HepG2 (cell line): ENCODE results near the gene EIF2B1. TPM values are rescaled to one million over a fixed set of nuclear protein-coding genes. Genes with fewer than 3 reads are reported as not detected.

Source experiments
- ESRRA ChIP-seq: sonication (generic); formaldehyde crosslinking; IDR thresholded peaks from 2 replicates; pipeline ENCODE4 v1.5.1; 2020; ENCODE audit warnings: mild to moderate bottlenecking, low read depth, missing genetic modification reagents
- HMGXB4 ChIP-seq, 2 experiments: sonication (generic) in 1 of 2; formaldehyde crosslinking in 1 of 2; IDR thresholded peaks; 2 replicates each; pipeline versions ENCODE4 v1.4.0 to v1.6.1; 2018 to 2020; ENCODE audit warnings: missing genetic modification reagents in 2 of 2, borderline replicate concordance in 1 of 2, low read depth in 1 of 2, mild to moderate bottlenecking in 1 of 2, missing biosample characterization in 1 of 2
- HNRNPUL1 ChIP-seq: fragments of 200-400 bp; formaldehyde crosslinking; IDR thresholded peaks from 2 replicates; pipeline ENCODE4 v1.6.1; 2017; ENCODE audit warnings: low read depth, mild to moderate bottlenecking, low read length, moderate library complexity
- MXI1 ChIP-seq: IDR thresholded peaks from 3 replicates; pipeline ENCODE4 v1.6.1; 2012; ENCODE audit warnings: low read depth, low read length, inconsistent platforms, borderline replicate concordance
- SNAPC5 ChIP-seq: sonication (generic); formaldehyde crosslinking; IDR thresholded peaks from 2 replicates; pipeline ENCODE4 v1.8.1; 2023; ENCODE audit warnings: mild to moderate bottlenecking, missing genetic modification reagents, borderline replicate concordance
- SOX13 ChIP-seq, 3 experiments: fragments of 450-650 bp in 1 of 3; sonication (generic) in 1 of 3; formaldehyde crosslinking in 1 of 3; IDR thresholded peaks in 2 of 3; conservative IDR thresholded peaks in 1 of 3; 2 replicates each; pipeline versions ENCODE4 v1.5.0 to v1.6.1; 2016 to 2020; ENCODE audit warnings: antibody characterized with exemption in 1 of 3, mild to moderate bottlenecking in 1 of 3, missing compliant biosample characterization in 1 of 3, missing genetic modification reagents in 1 of 3, moderate library complexity in 1 of 3
- ZBTB20 ChIP-seq: sonication (generic); formaldehyde crosslinking; IDR thresholded peaks from 2 replicates; pipeline ENCODE4 v1.8.1; 2023; ENCODE audit warnings: missing genetic modification reagents, low read depth, mild to moderate bottlenecking, borderline replicate concordance
- ZFAT ChIP-seq: sonication (generic); formaldehyde crosslinking; conservative IDR thresholded peaks from 2 replicates; pipeline ENCODE4 v1.8.1; 2023; ENCODE audit warnings: missing genetic modification reagents, inconsistent platforms
- ZFP41 ChIP-seq: sonication (generic); formaldehyde crosslinking; IDR thresholded peaks from 2 replicates; pipeline ENCODE4 v1.4.0; 2020; ENCODE audit warnings: mild to moderate bottlenecking, missing genetic modification reagents, borderline replicate concordance
- ZHX1 ChIP-seq: sonication (generic); formaldehyde crosslinking; IDR thresholded peaks from 2 replicates; pipeline ENCODE4 v1.8.1; 2022; ENCODE audit warnings: low read depth, mild to moderate bottlenecking, missing genetic modification reagents
- ZNF101 ChIP-seq: sonication (generic); formaldehyde crosslinking; IDR thresholded peaks from 2 replicates; pipeline ENCODE4 v1.4.0; 2020; ENCODE audit warnings: mild to moderate bottlenecking, low read depth, missing genetic modification reagents, borderline replicate concordance
- ZNF766 ChIP-seq: sonication (generic); formaldehyde crosslinking; IDR thresholded peaks from 2 replicates; pipeline ENCODE4 v1.5.0; 2020; ENCODE audit warnings: missing genetic modification reagents, borderline replicate concordance
- ZNF773 ChIP-seq: sonication (generic); formaldehyde crosslinking; IDR thresholded peaks from 2 replicates; pipeline ENCODE4 v1.4.0; 2020; ENCODE audit warnings: missing genetic modification reagents, borderline replicate concordance
- ZNF839 ChIP-seq: sonication (generic); formaldehyde crosslinking; IDR thresholded peaks from 2 replicates; pipeline ENCODE4 v1.4.0; 2020; ENCODE audit warnings: missing genetic modification reagents, mild to moderate bottlenecking, borderline replicate concordance
- polyA plus RNA-seq, 8 experiments: library from polyadenylated mRNA; depleted of rRNA in 3 of 8; stranded (reverse) in 7 of 8; unstranded in 1 of 8; fragments of >200 nt; fragmentation: Illumina TruSeq in 4 of 8; extraction: Trizol in 4 of 8; gene quantifications; 2 replicates each; pipeline versions ENCODE4 v1.2.1 to v1.2.3, GENCODE V29; 2011 to 2016; ENCODE audit warnings: low read depth in 4 of 8, missing spikeins in 1 of 8, mixed read lengths in 1 of 8; ENCODE audit not compliant: insufficient read depth in 1 of 8
- total RNA-seq, 5 experiments: library from RNA; depleted of rRNA; stranded (reverse); fragments of >200 nt; fragmentation: Illumina TruSeq; extraction: Trizol; gene quantifications; 2 replicates each; pipeline ENCODE4 v1.2.3, GENCODE V29; 2016; ENCODE audit warnings: low read depth in 1 of 5

The EIF2B1 gene
- total and polyA plus RNA-seq, 2 of the 13 experiments (the other 11 are each of a cell fraction or from before 2014, with no cell fraction given): 18.7 to 37.4 TPM

GRCh38 chr12:123633379-123634141 lies at the start of gene EIF2B1, which contains the start of gene GTF2H3 (continued):
- TF ChIP-seq ZFP41 (CRISPR knock-in tag): peak; percentile 50; the same call in 1 of the 2 replicates
- TF ChIP-seq ZNF101: no peak
- no peak for TF ChIP-seq SOX13 (IDR thresholded peaks at IDR 0.05)
- TF ChIP-seq SOX13 (CRISPR knock-in tag; conservative IDR thresholded peaks at IDR 0.05 in 1 of 2, IDR thresholded peaks at IDR 0.05 in 1 of 2): peak in 1 of 2 experiments; percentile 27; a peak in 1 of 4 replicates
- TF ChIP-seq ZNF773 (CRISPR knock-in tag): 0 out of 2 replicates have a peak, but pooled peaks have one; percentile 51
- peak; percentile 87; the same call in 1 of the 2 replicates for TF ChIP-seq ZBTB20
- 0 out of 2 replicates have a peak, but pooled peaks have one; percentile 27 for TF ChIP-seq ESRRA (CRISPR knock-in tag)
- TF ChIP-seq ZHX1 (CRISPR knock-in tag): 0 out of 2 replicates have a peak, but pooled peaks have one; percentile 56
- TF ChIP-seq SNAPC5: peak; percentile 53; the same call in 1 of the 2 replicates
- TF ChIP-seq ZNF839 (CRISPR knock-in tag): no peak; the same call in 1 of the 2 replicates
- peak; percentile 95; the same call in 1 of the 2 replicates for TF ChIP-seq ZNF766 (CRISPR knock-in tag)
- TF ChIP-seq MXI1: peak; percentile 99
- TF ChIP-seq ZFAT (CRISPR knock-in tag): no peak
- peak; percentile 78 to 79 for TF ChIP-seq HMGXB4 (CRISPR knock-in tag; IDR thresholded peaks at IDR 0.05; ENCODE audit: borderline replicate concordance in 1 of 2, low read depth in 1 of 2)
- no peak; the same call in 1 of the 2 replicates for TF ChIP-seq HNRNPUL1
